GM23338 (cell line): ENCODE measurements around the gene ARID3B. TPM values are rescaled to one million over a fixed set of nuclear protein-coding genes. Genes with fewer than 3 reads are reported as not detected.
A peak's percentile ranks its signal among the peaks of the same experiment; 100 is the strongest.

Source experiments
- ATAC-seq: fragments of 200-7000 bp; cut with Tn5 transposase; 3 replicates; pipeline ENCODE4 v1.9.1; 2020
- DNase-seq: peaks from one replicate; pipeline ENCODE4 v3.0.0-alpha.2; 2015; ENCODE audit warnings: low spot score
- H2AFZ ChIP-seq: fragments of 200-600 bp; sonication (generic); 2 replicates; pipeline ENCODE4 v1.8.0; 2016; ENCODE audit warnings: antibody characterized with exemption, mild to moderate bottlenecking, moderate library complexity
- H3F3A ChIP-seq: fragments of 200-600 bp; sonication (generic); replicated peaks from 2 replicates; pipeline ENCODE4 v1.8.0; 2017; ENCODE audit warnings: antibody characterized with exemption, mixed run types, low read depth
- H3K27ac ChIP-seq: fragments of 200-600 bp; sonication (generic); 2 replicates; pipeline ENCODE4 v1.6.1; 2016; ENCODE audit warnings: low read depth
- H3K27me3 ChIP-seq: fragments of 200-600 bp; sonication (generic); 2 replicates; pipeline ENCODE4 v1.8.0; 2016; ENCODE audit warnings: mild to moderate bottlenecking, mixed run types, moderate library complexity; ENCODE audit not compliant: insufficient read depth
- H3K36me3 ChIP-seq: fragments of 200-600 bp; sonication (generic); 2 replicates; pipeline ENCODE4 v1.8.0; 2016; ENCODE audit warnings: mild to moderate bottlenecking; ENCODE audit not compliant: insufficient read depth
- H3K4me1 ChIP-seq: fragments of 200-600 bp; sonication (generic); 2 replicates; pipeline ENCODE4 v1.8.0; 2016; ENCODE audit warnings: mild to moderate bottlenecking, moderate library complexity; ENCODE audit not compliant: insufficient read depth
- H3K4me2 ChIP-seq: fragments of 200-600 bp; sonication (generic); 2 replicates; pipeline ENCODE4 v1.7.1; 2017; ENCODE audit warnings: mixed run types
- H3K4me3 ChIP-seq: fragments of 200-600 bp; sonication (generic); 2 replicates; pipeline ENCODE4 v1.6.1; 2016; ENCODE audit warnings: mixed run types
- H3K79me2 ChIP-seq: fragments of 200-600 bp; sonication (generic); replicated peaks from 2 replicates; pipeline ENCODE4 v1.8.0; 2017; ENCODE audit warnings: mild to moderate bottlenecking; ENCODE audit not compliant: insufficient read depth
- H3K9me2 ChIP-seq: fragments of 200-600 bp; sonication (generic); 2 replicates; pipeline ENCODE4 v1.8.0; 2017; ENCODE audit not compliant: insufficient read depth
- H4K20me1 ChIP-seq: fragments of 200-600 bp; sonication (generic); replicated peaks from 2 replicates; pipeline ENCODE4 v1.8.0; 2017; ENCODE audit warnings: mild to moderate bottlenecking; ENCODE audit not compliant: insufficient read depth
- H3K27ac Mint-ChIP-seq: 2 replicates; pipeline ENCODE4 v1.8.0; 2020; ENCODE audit warnings: inconsistent platforms, mild to moderate bottlenecking, moderate library complexity, mixed read lengths
- H3K27me3 Mint-ChIP-seq: 3 replicates; pipeline ENCODE4 v1.8.0; 2022; ENCODE audit warnings: low read depth, mild to moderate bottlenecking, moderate library complexity, mixed read lengths, inconsistent platforms; ENCODE audit not compliant: insufficient read depth, poor library complexity
- H3K36me3 Mint-ChIP-seq: 3 replicates; pipeline ENCODE4 v1.8.0; 2021; ENCODE audit warnings: low read depth, mild to moderate bottlenecking, inconsistent platforms, moderate library complexity, mixed read lengths
- H3K4me1 Mint-ChIP-seq: 3 replicates; pipeline ENCODE4 v1.8.0; 2020; ENCODE audit warnings: mild to moderate bottlenecking, inconsistent platforms, mixed read lengths
- H3K4me3 Mint-ChIP-seq: 3 replicates; pipeline ENCODE4 v1.8.0; 2021; ENCODE audit warnings: moderate library complexity, mild to moderate bottlenecking, inconsistent platforms, mixed read lengths
- H3K9me3 Mint-ChIP-seq: 3 replicates; pipeline ENCODE4 v1.8.0; 2020; ENCODE audit warnings: moderate library complexity, mild to moderate bottlenecking, inconsistent platforms, mixed read lengths
- CREB1 ChIP-seq: fragments of 250-450 bp; sonication (Bioruptor Pico); IDR thresholded peaks from 2 replicates; pipeline ENCODE4 v1.5.0; 2020; ENCODE audit warnings: low read depth, mild to moderate bottlenecking, moderate library complexity
- EZH2 ChIP-seq: fragments of 200-600 bp; sonication (generic); IDR thresholded peaks from one replicate; pipeline ENCODE4 v1.8.0; 2017; ENCODE audit warnings: antibody characterized with exemption, mild to moderate bottlenecking, low read depth; ENCODE audit not compliant: unreplicated experiment
- EZH2phosphoT487 ChIP-seq: fragments of 200-600 bp; sonication (generic); IDR thresholded peaks from one replicate; pipeline ENCODE4 v1.8.1; 2018; ENCODE audit warnings: antibody characterized with exemption; ENCODE audit not compliant: unreplicated experiment
- JUNB ChIP-seq: IDR thresholded peaks from one replicate; pipeline ENCODE4 v1.6.1; 2016; ENCODE audit warnings: antibody characterized with exemption; ENCODE audit not compliant: unreplicated experiment
- NANOG ChIP-seq: IDR thresholded peaks from 2 replicates; pipeline ENCODE4 v1.6.1; 2016; ENCODE audit warnings: antibody characterized with exemption, borderline replicate concordance
- POLR2AphosphoS5 ChIP-seq: IDR thresholded peaks from 2 replicates; pipeline ENCODE4 v1.6.1; 2016; ENCODE audit warnings: antibody characterized with exemption, low read depth
- STAT1 ChIP-seq: IDR thresholded peaks from one replicate; pipeline ENCODE4 v1.6.1; 2016; ENCODE audit warnings: antibody characterized with exemption; ENCODE audit not compliant: unreplicated experiment
- ZNF114 ChIP-seq: fragments of 250-450 bp; sonication (Bioruptor Pico); IDR thresholded peaks from 2 replicates; pipeline ENCODE4 v1.5.0; 2020; ENCODE audit warnings: mild to moderate bottlenecking, moderate library complexity
- ZNF331 ChIP-seq: fragments of 250-450 bp; sonication (Bioruptor Pico); IDR thresholded peaks from 2 replicates; pipeline ENCODE4 v1.5.0; 2020; ENCODE audit warnings: low read depth, mild to moderate bottlenecking, moderate library complexity
- polyA plus RNA-seq: library from polyadenylated mRNA; unstranded; fragments of >200 nt; fragmentation: Nextera tagmentation; extraction: Ambion mirVana; gene quantifications from 2 replicates; pipeline ENCODE4 v1.2.1, GENCODE V29; 2016
- total RNA-seq: library from RNA; depleted of rRNA; stranded (reverse); fragments of >200 nt; shearing (Covaris generic); gene quantifications from 2 replicates; pipeline ENCODE4 v1.2.3, GENCODE V29; 2014
- TF ChIP-seq, protein P1 (sequence below): fragments of 250-450 bp; sonication (Bioruptor Pico); IDR thresholded peaks from 2 replicates; pipeline ENCODE4 v1.5.0; 2020; ENCODE audit warnings: mild to moderate bottlenecking, moderate library complexity
- TF ChIP-seq, protein P2 (sequence below), 2 experiments: fragments of 200-600 bp in 1 of 2; sonication (generic) in 1 of 2; conservative IDR thresholded peaks; 2 replicates each; pipeline versions ENCODE4 v1.5.1 to v1.6.1; 2016 to 2017; ENCODE audit warnings: antibody characterized with exemption in 2 of 2, low read depth in 2 of 2, mild to moderate bottlenecking in 2 of 2, moderate library complexity in 1 of 2
- TF ChIP-seq, protein P3 (sequence below): IDR thresholded peaks from one replicate; pipeline ENCODE4 v1.6.1; 2018; ENCODE audit warnings: antibody characterized with exemption; ENCODE audit not compliant: unreplicated experiment
- TF ChIP-seq, protein P4 (sequence below): IDR thresholded peaks from 2 replicates; pipeline ENCODE4 v1.6.1; 2016; ENCODE audit warnings: antibody characterized with exemption

Gene ARID3B
- total and polyA plus RNA-seq, 2 experiments from 2014 or later, result 65.5 to 147 TPM

DNA sequence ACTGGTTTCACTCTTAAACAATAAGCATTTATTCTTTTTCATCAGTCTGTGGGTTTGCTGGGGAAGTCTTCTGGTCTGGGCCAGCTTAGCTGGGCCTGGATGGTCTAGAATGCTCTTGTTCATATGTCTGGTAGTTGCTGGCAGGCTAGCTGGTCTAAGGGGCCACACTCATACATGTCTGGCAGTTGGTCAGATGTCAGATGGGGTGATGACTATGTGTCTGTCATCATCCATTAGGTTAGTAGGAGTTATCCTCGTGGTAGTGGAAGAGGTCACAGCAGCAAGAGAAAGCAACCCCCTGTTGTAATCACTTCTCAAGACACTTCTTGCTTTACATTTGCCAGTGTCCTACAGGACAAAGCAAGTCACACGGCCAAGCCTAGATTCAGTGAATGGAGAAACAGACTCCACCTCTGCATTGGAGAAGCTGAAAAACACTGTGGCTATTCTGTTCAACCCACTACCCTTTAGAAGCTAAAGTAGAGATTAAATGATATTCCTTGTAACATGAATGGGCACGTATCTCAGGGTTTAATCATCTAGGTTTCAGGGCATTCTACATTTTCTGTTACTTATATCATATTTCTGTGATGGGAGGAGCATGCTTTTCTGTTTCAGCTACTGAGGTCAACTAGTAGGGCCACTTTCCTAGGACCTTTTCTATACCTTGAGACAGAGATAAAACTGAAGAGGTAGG is 5.5 kb upstream of the ARID3B start:
- Mint-ChIP-seq H3K4me1 (peaks cover 19% of the 10 kb centered on the region), H3K36me3 (no peaks in the 10 kb centered on the region; the same call in 2 of the 3 replicates), H3K27ac (peak overlapping the region; percentile 2; the same call in 1 of the 2 replicates), H3K4me3 (no peak overlapping the region), H3K9me3 (no peaks in the 10 kb centered on the region), H3K27me3 (peaks cover 7% of the 10 kb centered on the region)
- Histone ChIP-seq H3K4me3 (no peak overlapping the region), H3K27me3 (no peaks in the 10 kb centered on the region), H3K79me2 (peaks cover 18% of the 10 kb centered on the region), H4K20me1 (no peaks in the 10 kb centered on the region), H3K4me1 (peaks cover 16% of the 10 kb centered on the region), H3K9me2 (no peaks in the 10 kb centered on the region), H3K4me2 (no peak overlapping the region), H3K36me3 (no peaks in the 10 kb centered on the region), H2AFZ (no peak overlapping the region), H3F3A (peaks cover 11% of the 10 kb centered on the region), H3K27ac (peak overlapping the region; percentile 42; the same call in 1 of the 2 replicates)
- TF ChIP-seq CREB1 (CRISPR knock-in tag), result no peak
- TF ChIP-seq ZNF331 (CRISPR knock-in tag), result no peak
- TF ChIP-seq, protein P1, sequence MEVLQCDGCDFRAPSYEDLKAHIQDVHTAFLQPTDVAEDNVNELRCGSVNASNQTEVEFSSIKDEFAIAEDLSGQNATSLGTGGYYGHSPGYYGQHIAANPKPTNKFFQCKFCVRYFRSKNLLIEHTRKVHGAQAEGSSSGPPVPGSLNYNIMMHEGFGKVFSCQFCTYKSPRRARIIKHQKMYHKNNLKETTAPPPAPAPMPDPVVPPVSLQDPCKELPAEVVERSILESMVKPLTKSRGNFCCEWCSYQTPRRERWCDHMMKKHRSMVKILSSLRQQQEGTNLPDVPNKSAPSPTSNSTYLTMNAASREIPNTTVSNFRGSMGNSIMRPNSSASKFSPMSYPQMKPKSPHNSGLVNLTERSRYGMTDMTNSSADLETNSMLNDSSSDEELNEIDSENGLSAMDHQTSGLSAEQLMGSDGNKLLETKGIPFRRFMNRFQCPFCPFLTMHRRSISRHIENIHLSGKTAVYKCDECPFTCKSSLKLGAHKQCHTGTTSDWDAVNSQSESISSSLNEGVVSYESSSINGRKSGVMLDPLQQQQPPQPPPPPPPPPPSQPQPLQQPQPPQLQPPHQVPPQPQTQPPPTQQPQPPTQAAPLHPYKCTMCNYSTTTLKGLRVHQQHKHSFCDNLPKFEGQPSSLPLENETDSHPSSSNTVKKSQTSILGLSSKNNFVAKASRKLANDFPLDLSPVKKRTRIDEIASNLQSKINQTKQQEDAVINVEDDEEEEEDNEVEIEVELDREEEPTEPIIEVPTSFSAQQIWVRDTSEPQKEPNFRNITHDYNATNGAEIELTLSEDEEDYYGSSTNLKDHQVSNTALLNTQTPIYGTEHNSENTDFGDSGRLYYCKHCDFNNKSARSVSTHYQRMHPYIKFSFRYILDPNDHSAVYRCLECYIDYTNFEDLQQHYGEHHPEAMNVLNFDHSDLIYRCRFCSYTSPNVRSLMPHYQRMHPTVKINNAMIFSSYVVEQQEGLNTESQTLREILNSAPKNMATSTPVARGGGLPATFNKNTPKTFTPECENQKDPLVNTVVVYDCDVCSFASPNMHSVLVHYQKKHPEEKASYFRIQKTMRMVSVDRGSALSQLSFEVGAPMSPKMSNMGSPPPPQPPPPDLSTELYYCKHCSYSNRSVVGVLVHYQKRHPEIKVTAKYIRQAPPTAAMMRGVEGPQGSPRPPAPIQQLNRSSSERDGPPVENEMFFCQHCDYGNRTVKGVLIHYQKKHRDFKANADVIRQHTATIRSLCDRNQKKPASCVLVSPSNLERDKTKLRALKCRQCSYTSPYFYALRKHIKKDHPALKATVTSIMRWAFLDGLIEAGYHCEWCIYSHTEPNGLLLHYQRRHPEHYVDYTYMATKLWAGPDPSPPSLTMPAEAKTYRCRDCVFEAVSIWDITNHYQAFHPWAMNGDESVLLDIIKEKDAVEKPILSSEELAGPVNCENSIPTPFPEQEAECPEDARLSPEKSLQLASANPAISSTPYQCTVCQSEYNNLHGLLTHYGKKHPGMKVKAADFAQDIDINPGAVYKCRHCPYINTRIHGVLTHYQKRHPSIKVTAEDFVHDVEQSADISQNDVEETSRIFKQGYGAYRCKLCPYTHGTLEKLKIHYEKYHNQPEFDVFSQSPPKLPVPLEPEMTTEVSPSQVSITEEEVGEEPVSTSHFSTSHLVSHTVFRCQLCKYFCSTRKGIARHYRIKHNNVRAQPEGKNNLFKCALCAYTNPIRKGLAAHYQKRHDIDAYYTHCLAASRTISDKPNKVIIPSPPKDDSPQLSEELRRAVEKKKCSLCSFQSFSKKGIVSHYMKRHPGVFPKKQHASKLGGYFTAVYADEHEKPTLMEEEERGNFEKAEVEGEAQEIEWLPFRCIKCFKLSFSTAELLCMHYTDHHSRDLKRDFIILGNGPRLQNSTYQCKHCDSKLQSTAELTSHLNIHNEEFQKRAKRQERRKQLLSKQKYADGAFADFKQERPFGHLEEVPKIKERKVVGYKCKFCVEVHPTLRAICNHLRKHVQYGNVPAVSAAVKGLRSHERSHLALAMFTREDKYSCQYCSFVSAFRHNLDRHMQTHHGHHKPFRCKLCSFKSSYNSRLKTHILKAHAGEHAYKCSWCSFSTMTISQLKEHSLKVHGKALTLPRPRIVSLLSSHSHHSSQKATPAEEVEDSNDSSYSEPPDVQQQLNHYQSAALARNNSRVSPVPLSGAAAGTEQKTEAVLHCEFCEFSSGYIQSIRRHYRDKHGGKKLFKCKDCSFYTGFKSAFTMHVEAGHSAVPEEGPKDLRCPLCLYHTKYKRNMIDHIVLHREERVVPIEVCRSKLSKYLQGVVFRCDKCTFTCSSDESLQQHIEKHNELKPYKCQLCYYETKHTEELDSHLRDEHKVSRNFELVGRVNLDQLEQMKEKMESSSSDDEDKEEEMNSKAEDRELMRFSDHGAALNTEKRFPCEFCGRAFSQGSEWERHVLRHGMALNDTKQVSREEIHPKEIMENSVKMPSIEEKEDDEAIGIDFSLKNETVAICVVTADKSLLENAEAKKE, result no peak
- TF ChIP-seq, protein P2, sequence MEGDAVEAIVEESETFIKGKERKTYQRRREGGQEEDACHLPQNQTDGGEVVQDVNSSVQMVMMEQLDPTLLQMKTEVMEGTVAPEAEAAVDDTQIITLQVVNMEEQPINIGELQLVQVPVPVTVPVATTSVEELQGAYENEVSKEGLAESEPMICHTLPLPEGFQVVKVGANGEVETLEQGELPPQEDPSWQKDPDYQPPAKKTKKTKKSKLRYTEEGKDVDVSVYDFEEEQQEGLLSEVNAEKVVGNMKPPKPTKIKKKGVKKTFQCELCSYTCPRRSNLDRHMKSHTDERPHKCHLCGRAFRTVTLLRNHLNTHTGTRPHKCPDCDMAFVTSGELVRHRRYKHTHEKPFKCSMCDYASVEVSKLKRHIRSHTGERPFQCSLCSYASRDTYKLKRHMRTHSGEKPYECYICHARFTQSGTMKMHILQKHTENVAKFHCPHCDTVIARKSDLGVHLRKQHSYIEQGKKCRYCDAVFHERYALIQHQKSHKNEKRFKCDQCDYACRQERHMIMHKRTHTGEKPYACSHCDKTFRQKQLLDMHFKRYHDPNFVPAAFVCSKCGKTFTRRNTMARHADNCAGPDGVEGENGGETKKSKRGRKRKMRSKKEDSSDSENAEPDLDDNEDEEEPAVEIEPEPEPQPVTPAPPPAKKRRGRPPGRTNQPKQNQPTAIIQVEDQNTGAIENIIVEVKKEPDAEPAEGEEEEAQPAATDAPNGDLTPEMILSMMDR (conservative IDR thresholded peaks at IDR 0.05; ENCODE audit: low read depth in 2 of 2), result no peak
- TF ChIP-seq EZH2phosphoT487, result no peak
- no peak for TF ChIP-seq EZH2
- no peak for TF ChIP-seq JUNB
- no peak for TF ChIP-seq STAT1
- TF ChIP-seq, protein P3, sequence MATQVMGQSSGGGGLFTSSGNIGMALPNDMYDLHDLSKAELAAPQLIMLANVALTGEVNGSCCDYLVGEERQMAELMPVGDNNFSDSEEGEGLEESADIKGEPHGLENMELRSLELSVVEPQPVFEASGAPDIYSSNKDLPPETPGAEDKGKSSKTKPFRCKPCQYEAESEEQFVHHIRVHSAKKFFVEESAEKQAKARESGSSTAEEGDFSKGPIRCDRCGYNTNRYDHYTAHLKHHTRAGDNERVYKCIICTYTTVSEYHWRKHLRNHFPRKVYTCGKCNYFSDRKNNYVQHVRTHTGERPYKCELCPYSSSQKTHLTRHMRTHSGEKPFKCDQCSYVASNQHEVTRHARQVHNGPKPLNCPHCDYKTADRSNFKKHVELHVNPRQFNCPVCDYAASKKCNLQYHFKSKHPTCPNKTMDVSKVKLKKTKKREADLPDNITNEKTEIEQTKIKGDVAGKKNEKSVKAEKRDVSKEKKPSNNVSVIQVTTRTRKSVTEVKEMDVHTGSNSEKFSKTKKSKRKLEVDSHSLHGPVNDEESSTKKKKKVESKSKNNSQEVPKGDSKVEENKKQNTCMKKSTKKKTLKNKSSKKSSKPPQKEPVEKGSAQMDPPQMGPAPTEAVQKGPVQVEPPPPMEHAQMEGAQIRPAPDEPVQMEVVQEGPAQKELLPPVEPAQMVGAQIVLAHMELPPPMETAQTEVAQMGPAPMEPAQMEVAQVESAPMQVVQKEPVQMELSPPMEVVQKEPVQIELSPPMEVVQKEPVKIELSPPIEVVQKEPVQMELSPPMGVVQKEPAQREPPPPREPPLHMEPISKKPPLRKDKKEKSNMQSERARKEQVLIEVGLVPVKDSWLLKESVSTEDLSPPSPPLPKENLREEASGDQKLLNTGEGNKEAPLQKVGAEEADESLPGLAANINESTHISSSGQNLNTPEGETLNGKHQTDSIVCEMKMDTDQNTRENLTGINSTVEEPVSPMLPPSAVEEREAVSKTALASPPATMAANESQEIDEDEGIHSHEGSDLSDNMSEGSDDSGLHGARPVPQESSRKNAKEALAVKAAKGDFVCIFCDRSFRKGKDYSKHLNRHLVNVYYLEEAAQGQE, result no peak
- TF ChIP-seq POLR2AphosphoS5, result no peak
- TF ChIP-seq, protein P4, sequence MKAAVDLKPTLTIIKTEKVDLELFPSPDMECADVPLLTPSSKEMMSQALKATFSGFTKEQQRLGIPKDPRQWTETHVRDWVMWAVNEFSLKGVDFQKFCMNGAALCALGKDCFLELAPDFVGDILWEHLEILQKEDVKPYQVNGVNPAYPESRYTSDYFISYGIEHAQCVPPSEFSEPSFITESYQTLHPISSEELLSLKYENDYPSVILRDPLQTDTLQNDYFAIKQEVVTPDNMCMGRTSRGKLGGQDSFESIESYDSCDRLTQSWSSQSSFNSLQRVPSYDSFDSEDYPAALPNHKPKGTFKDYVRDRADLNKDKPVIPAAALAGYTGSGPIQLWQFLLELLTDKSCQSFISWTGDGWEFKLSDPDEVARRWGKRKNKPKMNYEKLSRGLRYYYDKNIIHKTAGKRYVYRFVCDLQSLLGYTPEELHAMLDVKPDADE, result no peak
- TF ChIP-seq ZNF114 (CRISPR knock-in tag), result no peak
- TF ChIP-seq NANOG, result no peak
- no peak for ATAC-seq
- no peak for DNase-seq
